Body of pancreas (tissue), 4 donors: ENCODE measurements around the gene TLR7. TPM values are rescaled to one million over a fixed set of nuclear protein-coding genes. Genes with fewer than 3 reads are reported as not detected.

ENCODE experiments used
- ATAC-seq: fragments of 150-250 bp; one replicate; pipeline ENCODE4 v1.9.1; 2016
- DNase-seq, 4 donors: peaks; one replicate each; pipeline ENCODE4 v3.0.0-alpha.2; 2019
- H3K27ac ChIP-seq, 4 donors: fragments of 200-600 bp; sonication (generic); 1 replicate in 3 of 4; 2 replicates in 1 of 4; pipeline versions ENCODE4 v1.5.1 to v1.6.1; 2016 to 2019; ENCODE audit warnings: mild to moderate bottlenecking in 1 of 4, mixed read lengths in 1 of 4, moderate library complexity in 1 of 4
- H3K27me3 ChIP-seq, 2 donors: fragments of 200-600 bp; sonication (generic); one replicate each; pipeline ENCODE4 v1.6.0; 2016; ENCODE audit warnings: mild to moderate bottlenecking in 1 of 2
- H3K36me3 ChIP-seq, 2 donors: fragments of 200-600 bp; sonication (generic); replicated peaks in 1 of 2; 2 replicates each; pipeline ENCODE4 v1.5.1; 2016; ENCODE audit warnings: low read depth in 2 of 2; ENCODE audit not compliant: insufficient read depth in 1 of 2
- H3K4me1 ChIP-seq: fragments of 200-600 bp; sonication (generic); one replicate; pipeline ENCODE4 v1.6.0; 2016
- H3K4me3 ChIP-seq, 2 donors: fragments of 200-600 bp; sonication (generic); 1 replicate in 1 of 2; 2 replicates in 1 of 2; pipeline ENCODE4 v1.5.1; 2016 to 2019
- H3K9me3 ChIP-seq, 3 donors: fragments of 200-600 bp; sonication (generic); 1 replicate in 2 of 3; 2 replicates in 1 of 3; pipeline ENCODE4 v1.5.1; 2016
- CTCF ChIP-seq, 7 experiments: fragments of 450-650 bp in 4 of 7; fragments of 200-600 bp in 3 of 7; sonication (generic) in 3 of 7; IDR thresholded peaks; one replicate each; pipeline ENCODE4 v1.5.1; 2016 to 2019; ENCODE audit warnings: antibody characterized with exemption in 7 of 7
- POLR2A ChIP-seq, 3 donors: fragments of 450-650 bp; IDR thresholded peaks; one replicate each; pipeline ENCODE4 v1.6.1; 2016; ENCODE audit warnings: antibody characterized with exemption in 3 of 3, mild to moderate bottlenecking in 2 of 3
- WGBS, 2 donors: methylation state at CpG; one replicate each; pipeline ENCODE4 v1.1.5; 2017; 5-methylcytosine and 5-hydroxymethylcytosine counted together
- intact Hi-C: fragments of 100-400 bp; cut with DNase I; formaldehyde crosslinking; loops from one replicate; pipeline ENCODE4 v1.15.1; 2023
- total RNA-seq, 2 donors: library from RNA; depleted of rRNA; stranded (reverse); fragments of >200 nt; gene quantifications; one replicate each; pipeline ENCODE4 v1.1.0, GENCODE V29; 2016

Gene TLR7
- total RNA-seq, 2 donors from 2014 or later: 0.78 TPM; not detected in 1

DNA sequence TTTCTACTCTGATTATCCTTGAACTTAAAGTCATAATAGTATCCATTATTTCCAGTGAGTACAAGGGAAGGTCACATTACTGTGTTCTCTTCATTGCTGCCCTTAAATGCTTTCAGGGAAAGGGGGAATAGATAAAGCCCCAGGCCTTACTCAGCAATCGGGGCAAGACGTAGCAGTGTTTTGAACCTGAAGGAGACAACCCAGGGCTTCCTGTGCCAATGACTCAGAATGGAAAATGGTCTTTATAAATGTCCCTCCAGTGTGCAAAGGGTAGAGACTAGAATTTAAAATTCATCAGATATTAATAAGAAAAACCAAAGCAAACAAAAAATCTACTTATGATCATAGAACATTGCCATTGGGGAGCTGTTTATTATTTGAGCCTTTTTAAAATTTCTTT, 63.3 kb downstream of the TLR7 start:
- intact Hi-C loops: no loop called here
- DNase-seq: no peak
- TF ChIP-seq POLR2A (IDR thresholded peaks at IDR 0.05): no peak
- no peak for TF ChIP-seq CTCF (IDR thresholded peaks at IDR 0.05)
- no peaks in the 10 kb centered on the region for H3K9me3 ChIP-seq
- H3K4me3 ChIP-seq: no peak overlapping the region
- ATAC-seq: no peak
- 89 to 95% methylated on average over 2 of the region's 2 CpGs for WGBS, 2 donors
- H3K27ac ChIP-seq: no peak overlapping the region
- no peaks in the 10 kb centered on the region for H3K4me1 ChIP-seq
- no peaks in the 10 kb centered on the region for H3K36me3 ChIP-seq
- no peaks in the 10 kb centered on the region for H3K27me3 ChIP-seq

- TF ChIP-seq CTCF (IDR thresholded peaks at IDR 0.05) (no peak), POLR2A (IDR thresholded peaks at IDR 0.05) (no peak)
- Histone ChIP-seq H3K4me1 (no peaks in the 10 kb centered on the region), H3K36me3 (no peaks in the 10 kb centered on the region), H3K27ac (no peak overlapping the region), H3K27me3 (no peaks in the 10 kb centered on the region), H3K4me3 (no peak overlapping the region), H3K9me3 (no peaks in the 10 kb centered on the region)
- no peak for ATAC-seq
- intact Hi-C loops: no loop called here
- DNase-seq: no peak
- 91 to 100% methylated on average over 1 of the region's 1 CpG for WGBS, 2 donors
Measured at GRCh38 chrX:12932244-12932643, 65.4 kb downstream of the TLR7 start.

GRCh38 chrX:12934850-12935249, 68.0 kb downstream of the TLR7 start:
- ATAC-seq (no peak), DNase-seq (no peak)
- no peak overlapping the region for H3K4me3 ChIP-seq
- no peaks in the 10 kb centered on the region for H3K9me3 ChIP-seq
- intact Hi-C loops: no loop called here
- no peaks in the 10 kb centered on the region for H3K27me3 ChIP-seq
- no peaks in the 10 kb centered on the region for H3K36me3 ChIP-seq
- no peaks in the 10 kb centered on the region for H3K4me1 ChIP-seq
- H3K27ac ChIP-seq: no peak overlapping the region
- TF ChIP-seq CTCF (IDR thresholded peaks at IDR 0.05) (no peak), POLR2A (IDR thresholded peaks at IDR 0.05) (no peak)
- 83 to 88% methylated on average over 5 of the region's 5 CpGs for WGBS, 2 donors

GRCh38 chrX:12936947-12937346, 70.1 kb downstream of the TLR7 start:
- no peak overlapping the region for H3K27ac ChIP-seq
- no peaks in the 10 kb centered on the region for H3K36me3 ChIP-seq
- intact Hi-C loops: no loop called here

More at GRCh38 chrX:12936947-12937346, 70.1 kb downstream of the TLR7 start:
- Histone ChIP-seq H3K9me3 (no peaks in the 10 kb centered on the region), H3K4me3 (no peak overlapping the region), H3K4me1 (no peaks in the 10 kb centered on the region), H3K27me3 (no peaks in the 10 kb centered on the region)
- TF ChIP-seq CTCF (IDR thresholded peaks at IDR 0.05) (no peak), POLR2A (IDR thresholded peaks at IDR 0.05) (no peak)
- DNase-seq (no peak), ATAC-seq (no peak)
- WGBS, 2 donors: 80 to 100% methylated on average over 1 of the region's 1 CpG

Other genes with a start within 250 kb of the TLR7 start
- gene PRPS2, start 75.7 kb upstream of the TLR7 start, total RNA-seq: 10 to 100 TPM in 1 of 2 donors, 1 to 10 TPM in 1; 6.3 to 41.8 TPM
- under 1 TPM in 1 of 2 donors, not detected in 1; 0.26 TPM for gene TLR8, start 39.5 kb downstream of the TLR7 start, total RNA-seq
- gene TMSB4X, start 108.0 kb downstream of the TLR7 start, total RNA-seq: 1,000 to 10,000 TPM; 1,104 to 1,472 TPM
- gene FAM9C, start 177.5 kb downstream of the TLR7 start, total RNA-seq: not detected